Measurements from ENCODE around the gene TMEM18. TPM values are rescaled to one million over a fixed set of nuclear protein-coding genes. Genes with fewer than 3 reads are reported as not detected.

TMEM18 gene
- total RNA-seq, 1 donor from 2014 or later = 8.8 TPM

DNA sequence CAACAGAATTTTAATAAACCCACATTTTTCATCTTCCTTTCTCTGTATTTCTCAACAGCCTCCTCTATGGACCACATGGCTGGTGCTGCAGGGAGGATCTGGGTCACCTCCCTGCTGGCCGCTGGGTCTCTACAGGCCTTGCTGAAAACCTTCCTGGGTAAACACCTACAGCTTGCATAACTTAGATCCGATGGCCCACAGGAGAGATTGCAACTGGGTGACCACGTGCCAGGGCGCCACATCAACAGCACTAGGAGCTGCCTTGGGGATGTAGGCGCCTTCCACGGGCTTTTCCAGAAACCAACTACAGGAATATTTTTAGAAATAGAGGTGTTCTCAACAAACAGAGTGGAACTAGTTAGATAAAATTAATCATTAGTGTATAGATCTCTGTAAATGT lies 19.4 kb downstream of the TMEM18 start:
- DNase-seq (ENCODE audit: low spot score) = no peak
- intact Hi-C loops (cut with DNase I) = no loop called here

DNA sequence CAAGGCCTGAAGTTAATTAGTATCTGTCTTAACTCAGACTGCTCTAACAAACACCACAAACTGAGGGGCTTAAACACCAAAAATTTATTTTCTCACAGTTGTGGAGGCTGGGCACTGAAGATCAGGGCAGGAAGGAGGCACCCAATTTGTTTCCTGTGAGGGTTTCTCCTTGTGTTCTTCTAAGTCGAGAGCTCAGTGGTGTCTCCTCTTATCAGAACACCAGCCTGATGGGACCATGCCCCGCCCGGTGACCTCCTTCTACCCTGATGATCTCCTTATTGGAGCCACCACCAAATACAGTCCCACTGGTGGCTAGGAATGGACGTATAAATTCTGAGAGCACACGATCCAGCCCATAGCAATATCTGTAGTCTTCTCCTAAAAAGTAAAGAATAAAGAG lies 20.5 kb downstream of the TMEM18 start:
- no peak for DNase-seq (ENCODE audit: low spot score)
- intact Hi-C loops (cut with DNase I) = no loop called here

DNA sequence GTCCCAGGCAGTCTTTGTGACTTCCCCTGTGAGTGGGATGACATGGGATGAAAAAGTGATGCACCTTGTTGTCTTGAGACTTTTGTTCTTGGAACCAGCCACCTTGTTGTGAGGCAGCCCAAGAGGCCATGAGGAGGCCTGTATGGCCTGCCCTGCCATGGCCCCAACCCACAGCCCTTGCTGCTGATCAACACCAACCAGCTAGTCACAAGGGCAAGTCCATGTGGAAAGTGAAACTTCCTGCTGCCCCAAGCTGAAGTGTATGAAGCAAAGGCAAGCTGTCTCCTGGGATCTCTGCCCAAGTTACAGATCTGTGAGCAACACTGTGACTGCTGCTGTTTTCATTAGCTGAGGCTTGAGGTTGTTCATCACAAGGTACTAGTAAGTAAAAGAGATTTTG lies 21.6 kb downstream of the TMEM18 start:
- intact Hi-C loops (cut with DNase I) = no loop called here
- no peak for DNase-seq (ENCODE audit: low spot score)

DNA sequence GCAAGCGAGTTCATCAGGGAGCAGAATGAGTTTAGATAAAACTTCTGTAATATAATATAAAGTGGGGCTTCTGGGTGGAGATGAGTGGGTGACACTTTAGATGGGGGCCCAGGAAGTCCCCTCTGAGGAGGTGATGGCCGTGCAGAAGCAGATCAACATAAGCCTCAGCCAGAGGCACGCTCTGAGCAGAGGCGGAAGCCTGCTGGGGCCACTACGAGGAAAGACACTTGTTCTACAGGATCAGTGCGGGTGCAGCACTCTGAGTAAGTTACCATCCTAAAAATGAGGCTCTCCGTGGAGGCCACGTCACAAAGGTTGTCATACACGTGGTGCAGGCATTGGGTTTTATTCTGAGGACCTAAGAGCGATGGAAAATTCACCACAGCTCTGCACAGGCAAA lies 22.3 kb downstream of the TMEM18 start:
- no peak for DNase-seq (ENCODE audit: low spot score)
- intact Hi-C loops (cut with DNase I) = no loop called here

DNA sequence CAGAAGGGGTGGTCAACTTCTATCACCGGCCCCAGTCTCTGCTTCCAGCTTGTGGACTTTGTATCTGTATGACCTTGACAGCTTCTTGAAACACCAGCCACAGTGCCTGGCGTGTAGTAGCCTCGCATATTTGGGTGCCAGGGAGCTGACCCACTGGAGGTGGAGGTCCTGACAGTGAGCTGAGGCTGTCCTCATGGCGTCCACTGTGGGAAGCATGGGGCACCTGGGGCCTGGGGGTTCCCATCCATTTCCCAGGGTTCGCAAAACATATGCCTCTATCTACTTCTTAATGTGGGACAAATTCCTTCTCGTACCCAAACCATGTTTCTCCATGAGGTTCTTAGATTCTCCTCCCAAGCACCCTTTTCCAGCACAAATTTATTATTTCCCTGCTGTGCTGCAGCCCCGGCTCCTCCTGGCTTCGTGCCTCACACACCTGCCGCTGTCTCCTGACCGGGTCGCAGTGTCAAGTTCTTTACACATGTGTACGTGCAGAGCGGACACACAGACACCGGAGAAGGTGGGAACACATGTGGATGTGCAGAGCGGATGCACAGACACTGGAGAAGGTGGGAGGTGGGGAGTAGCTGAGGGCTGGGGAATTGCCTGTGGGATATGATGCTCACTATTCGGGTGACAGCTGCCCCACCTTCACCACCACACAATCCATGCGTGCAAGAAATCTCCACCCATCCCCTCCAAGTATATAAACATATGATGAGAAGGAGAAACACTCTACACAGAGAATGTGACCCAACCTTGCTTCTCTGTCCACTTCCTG lies 23.4 kb downstream of the TMEM18 start:
- intact Hi-C loops (cut with DNase I) = no loop called here
- DNase-seq (ENCODE audit: low spot score) = no peak

DNA sequence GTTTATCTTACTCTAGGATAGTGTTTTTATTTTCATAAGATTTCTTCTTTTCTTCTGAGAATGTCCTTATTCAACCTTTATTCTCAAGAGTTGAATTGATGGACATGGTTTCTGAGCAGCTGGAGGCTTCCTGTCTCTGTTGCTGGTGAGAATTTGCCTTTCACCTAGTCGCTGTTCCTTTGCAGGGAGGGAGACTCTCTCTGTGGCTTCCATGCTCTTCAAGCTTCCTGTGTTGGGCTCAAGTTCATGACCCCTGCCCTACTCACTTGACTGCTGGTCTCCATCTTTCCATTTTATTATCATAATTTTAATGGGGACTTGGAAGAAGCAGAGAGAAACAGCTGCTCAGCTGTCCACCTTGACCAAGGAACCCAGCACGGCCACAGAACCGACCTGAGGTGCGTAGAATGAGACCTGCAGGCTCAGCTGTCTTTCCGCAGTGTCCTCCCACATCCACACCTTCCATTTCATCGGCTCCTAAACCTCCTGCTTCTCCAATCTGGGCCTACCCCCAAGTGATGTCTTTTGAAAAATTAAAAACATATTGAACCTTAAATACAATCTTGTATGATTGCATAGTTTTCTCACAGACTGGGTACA lies 24.2 kb downstream of the TMEM18 start:
- DNase-seq (ENCODE audit: low spot score) = no peak
- intact Hi-C loops (cut with DNase I) = no loop called here

DNA sequence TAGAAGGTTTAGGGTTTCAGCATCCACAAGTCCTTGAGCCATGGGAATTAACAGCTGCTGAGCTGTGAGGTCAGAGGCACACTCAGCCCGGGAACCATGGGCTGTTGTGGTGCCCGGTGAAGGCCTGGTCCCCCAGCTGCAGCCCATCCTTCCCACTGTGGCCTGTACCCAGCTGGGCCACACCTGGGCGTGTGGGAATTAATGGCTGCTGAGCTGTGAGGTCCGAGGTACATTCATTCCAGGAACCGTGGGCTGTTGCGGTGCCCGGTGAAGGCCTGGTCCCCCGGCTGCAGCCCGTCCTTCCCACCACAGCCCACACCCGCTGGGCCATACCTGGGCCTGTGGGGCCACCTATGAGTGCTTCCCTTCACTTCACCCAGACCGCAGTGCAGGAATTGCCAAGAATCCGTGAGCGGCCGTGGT lies 25.2 kb downstream of the TMEM18 start:
- no peak for DNase-seq (ENCODE audit: low spot score)
- intact Hi-C loops (cut with DNase I) = no loop called here

DNA sequence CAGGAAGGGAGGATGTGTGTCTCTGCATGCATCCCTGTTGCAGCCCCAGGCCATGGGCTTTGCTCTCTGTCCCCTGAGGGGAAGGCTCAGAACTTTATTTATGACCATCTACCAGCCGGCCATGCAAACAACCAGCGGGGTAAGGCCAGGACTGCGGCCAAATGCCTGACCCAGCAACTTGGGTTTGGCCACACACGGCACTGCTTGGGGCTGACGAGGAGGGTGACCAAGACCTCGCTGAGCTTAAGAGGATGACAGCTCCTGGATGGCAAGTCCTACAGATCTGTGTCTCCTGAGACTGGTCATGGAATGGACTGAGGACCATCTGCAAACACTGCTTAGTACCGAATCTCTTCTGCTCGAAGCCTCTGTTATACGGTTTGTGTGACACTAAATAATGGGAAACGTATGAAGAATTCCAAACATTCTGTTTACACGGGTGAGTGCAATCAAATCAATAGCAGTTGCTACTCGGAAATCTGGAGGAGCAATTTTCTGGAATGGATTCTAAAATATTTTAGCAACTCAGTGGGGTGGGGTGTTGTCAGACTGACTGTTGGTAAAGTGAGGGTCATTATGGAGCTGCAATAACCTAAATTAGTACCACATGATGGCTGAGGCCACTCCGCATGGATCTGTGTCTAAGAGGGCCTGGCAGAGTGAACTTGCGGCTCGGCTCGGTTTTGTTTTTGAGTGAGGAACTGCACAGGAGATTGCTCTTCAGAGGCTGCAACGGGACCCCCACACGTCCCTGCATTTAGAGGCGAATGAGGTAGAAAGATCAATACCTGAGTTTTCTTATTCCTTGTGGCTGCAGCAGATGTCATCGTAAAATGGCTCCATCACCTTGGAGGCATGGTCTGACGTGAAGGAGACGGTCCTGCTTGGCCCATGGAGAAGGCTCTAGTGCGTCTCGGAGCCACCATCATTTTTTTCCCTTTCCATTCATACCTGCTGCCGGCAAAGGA lies 26.6 kb downstream of the TMEM18 start:
- no peak for DNase-seq (ENCODE audit: low spot score)

DNA sequence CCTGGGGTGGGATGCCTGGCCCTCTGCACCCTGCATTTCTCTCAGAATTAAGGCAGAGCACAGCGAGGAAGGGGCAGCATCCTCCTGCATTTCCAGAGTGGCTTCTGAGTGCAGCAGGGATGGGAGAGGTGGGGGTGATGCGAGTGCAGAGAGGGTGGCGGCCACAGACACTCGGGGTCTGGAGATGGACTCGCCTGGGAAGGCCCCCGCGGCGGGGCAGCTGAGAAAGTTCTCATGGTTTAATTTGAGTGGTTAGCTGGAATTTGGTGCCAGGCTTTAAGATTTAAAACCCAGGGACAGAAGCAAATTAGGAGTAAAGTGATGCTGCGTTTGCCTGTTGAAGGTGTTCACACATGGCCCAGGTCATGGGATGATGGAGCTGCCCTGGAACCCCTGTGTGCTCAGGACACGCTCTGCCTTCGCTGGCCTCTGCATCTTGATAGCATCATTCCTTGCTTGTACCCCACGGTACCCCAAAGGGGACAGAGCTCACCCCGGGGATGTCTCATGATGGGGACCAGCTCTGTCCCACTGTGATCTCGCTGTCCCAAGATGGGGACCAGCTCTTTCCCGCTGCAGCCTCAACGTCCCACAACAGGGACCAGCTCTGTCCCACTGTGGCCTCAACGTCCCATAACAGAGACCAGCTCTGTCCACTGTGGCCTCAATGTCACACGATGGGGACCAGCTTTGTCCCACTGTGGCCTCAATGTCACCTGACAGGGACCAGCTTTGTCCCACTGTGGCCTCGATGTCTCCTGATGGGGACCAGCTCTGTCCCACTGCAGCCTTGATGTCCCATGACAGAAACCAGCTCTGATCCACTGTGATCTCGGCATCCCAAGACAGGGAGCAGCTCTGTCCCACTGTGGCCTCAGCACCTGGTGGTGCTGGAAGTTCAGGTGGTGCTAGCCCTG lies 27.5 kb downstream of the TMEM18 start:
- intact Hi-C loops (cut with DNase I) = no loop called here
- no peak for DNase-seq (ENCODE audit: low spot score)

More for the DNA sequence above, 26.6 kb downstream of the TMEM18 start:
- intact Hi-C loops (cut with DNase I) = no loop called here

DNA sequence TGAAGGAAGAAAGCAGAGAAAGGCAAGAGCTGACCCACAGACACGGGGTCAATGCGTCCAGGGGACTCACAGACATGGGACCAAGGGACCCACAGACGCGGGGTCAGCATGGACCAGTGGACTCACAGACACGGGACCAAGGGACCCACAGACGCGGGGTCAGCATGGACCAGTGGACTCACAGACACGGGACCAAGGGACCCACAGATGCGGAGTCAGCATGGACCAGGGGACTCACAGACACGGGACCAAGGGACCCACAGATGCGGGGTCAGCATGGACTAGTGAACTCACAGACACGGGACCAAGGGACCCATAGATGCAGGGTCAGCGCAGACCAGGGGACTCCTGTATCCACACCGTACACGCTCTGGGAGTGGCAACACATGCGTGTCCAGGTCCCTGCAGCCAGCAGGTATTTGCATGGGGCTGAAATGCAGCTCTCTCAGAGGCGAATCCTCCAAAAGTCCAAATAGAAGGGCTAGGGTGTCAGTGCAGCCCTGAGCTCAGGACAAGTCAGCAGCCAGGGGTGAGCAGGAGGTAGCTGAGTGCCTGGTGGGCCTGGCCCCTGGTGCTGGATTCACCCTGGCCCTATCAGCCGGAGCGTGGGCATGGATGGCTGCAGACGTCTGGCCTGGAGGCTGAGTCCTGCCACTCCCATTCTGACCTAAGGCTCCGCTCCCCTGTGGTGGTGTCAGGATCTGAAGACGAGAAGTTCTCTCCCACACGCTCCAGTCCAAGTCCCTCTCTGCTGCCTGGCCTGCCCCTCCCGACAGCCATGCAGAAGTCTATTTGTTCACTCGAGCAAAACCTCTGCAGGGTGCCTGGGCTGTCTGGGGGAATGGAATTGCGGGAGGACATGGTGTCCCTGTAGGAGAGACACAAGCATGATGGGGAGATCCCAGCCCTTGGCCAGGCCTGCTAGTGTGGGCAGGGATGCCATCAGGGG lies 28.5 kb downstream of the TMEM18 start:
- DNase-seq (ENCODE audit: low spot score) = no peak
- intact Hi-C loops (cut with DNase I) = no loop called here

DNA sequence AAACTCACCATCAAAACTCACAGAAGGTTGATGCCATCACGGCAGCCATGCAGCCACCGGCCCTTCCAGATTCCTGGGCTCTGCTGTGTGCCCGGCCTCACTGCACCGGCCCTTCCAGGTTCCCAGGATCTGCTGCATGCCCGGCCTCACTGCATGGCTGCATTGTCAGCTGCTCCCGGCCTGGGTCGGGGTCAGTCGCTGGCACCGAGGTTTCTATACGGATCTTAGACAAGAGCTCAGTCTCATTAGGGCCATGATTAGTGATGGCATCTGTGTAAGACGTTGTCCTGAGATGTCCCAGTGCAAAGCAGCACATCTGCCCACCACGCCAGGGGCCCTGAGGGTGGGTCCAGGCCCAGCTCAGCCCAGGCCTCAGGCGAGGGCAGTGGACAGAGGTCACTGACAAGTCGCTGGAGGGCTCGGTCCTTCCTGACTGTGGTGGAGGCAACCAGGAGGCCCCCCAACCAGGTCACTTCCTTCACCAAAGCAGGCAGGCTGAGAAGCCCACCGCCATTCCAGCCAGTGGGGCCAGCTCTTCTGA lies 29.4 kb downstream of the TMEM18 start:
- DNase-seq (ENCODE audit: low spot score) = no peak
- intact Hi-C loops (cut with DNase I) = no loop called here

DNA sequence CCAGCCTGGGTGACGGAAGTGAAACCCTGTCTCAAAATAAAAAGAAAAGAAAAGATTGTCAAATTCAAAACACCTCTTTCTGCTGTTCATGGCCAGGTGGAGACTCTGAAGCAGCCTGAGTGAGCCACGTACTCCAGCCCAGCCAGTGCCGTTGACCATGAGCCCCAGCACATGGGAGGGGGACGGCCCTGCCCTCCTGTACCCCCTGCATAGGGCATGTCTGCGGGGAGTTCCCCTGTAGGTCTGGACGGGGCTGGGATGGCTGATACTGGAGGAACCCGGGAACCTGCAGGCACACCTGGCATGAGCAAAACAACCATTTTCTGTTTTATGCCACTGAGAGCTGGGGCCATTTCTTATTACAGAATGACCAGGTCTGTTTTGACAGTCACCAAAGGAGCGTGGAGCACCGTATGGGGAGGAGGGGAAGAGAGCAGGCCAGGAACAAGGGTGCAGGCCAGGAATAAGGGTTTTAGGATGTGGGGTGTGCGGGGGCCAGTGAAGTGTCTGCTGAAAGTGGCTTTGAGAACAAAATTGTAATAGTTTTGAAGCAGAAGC lies 30.1 kb downstream of the TMEM18 start:
- intact Hi-C loops (cut with DNase I) = no loop called here
- no peak for DNase-seq (ENCODE audit: low spot score)

DNA sequence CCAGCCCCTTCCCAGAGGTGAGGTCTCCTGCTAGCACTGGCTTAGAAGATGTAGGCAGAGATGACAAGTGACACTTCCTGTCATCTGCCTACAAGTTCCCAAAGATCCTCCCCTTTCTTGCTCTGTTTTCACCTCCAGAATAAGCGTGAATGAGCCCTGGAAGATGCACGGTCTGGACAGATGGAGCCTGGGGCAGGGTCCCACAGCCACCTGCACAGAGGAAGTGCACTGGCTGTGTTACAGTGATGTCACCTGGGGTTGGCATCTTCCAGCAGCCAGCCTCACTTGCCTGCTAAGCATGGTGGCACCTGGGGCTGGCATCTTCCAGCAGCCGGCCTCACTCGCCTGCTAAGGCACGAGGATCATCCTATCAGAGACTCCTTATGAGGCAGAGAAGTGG lies 32.3 kb downstream of the TMEM18 start:
- intact Hi-C loops (cut with DNase I) = no loop called here

DNA sequence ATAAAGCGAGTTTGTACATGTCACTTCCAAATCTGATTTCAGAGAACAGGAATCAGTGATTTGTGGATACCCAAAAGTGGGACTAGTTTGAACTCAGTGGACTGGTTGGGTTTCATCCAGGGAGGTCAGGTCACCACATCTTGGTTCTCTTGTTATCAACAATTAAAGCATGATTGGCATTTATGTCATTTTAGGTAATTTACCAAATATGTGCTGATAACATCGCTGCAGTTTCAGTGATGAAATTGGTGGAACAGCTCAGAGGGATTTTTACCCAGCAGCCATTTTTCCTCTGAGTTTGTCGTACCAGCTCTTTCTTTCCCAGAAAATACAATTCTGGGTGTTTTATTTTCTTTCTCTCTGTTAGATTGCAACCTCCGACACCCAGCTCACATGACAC lies 33.4 kb downstream of the TMEM18 start:
- no peak for DNase-seq (ENCODE audit: low spot score)
- intact Hi-C loops (cut with DNase I) = no loop called here

More for the DNA sequence above, 32.3 kb downstream of the TMEM18 start:
- no peak for DNase-seq (ENCODE audit: low spot score)

DNA sequence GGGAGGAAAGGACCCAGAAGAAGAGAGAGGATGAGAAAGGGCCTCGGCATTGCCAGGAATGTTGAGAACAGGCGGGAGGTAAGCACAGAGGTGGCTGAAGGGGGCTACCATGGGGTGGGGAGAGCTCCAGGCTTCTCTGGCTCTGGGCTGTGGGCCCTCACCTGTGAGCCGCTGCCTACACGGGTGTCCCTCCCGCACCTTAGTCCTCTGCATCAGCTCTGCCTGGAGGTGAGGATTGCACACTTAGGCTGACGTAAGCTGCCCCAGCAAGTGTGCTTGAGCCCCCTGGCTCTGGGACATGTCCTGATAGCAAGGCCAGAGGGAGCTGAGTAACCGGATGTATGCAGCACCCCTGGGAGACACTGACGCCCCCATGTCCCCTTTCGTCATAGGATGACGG lies 33.9 kb downstream of the TMEM18 start:
- no peak for DNase-seq (ENCODE audit: low spot score)
- intact Hi-C loops (cut with DNase I) = no loop called here

DNA sequence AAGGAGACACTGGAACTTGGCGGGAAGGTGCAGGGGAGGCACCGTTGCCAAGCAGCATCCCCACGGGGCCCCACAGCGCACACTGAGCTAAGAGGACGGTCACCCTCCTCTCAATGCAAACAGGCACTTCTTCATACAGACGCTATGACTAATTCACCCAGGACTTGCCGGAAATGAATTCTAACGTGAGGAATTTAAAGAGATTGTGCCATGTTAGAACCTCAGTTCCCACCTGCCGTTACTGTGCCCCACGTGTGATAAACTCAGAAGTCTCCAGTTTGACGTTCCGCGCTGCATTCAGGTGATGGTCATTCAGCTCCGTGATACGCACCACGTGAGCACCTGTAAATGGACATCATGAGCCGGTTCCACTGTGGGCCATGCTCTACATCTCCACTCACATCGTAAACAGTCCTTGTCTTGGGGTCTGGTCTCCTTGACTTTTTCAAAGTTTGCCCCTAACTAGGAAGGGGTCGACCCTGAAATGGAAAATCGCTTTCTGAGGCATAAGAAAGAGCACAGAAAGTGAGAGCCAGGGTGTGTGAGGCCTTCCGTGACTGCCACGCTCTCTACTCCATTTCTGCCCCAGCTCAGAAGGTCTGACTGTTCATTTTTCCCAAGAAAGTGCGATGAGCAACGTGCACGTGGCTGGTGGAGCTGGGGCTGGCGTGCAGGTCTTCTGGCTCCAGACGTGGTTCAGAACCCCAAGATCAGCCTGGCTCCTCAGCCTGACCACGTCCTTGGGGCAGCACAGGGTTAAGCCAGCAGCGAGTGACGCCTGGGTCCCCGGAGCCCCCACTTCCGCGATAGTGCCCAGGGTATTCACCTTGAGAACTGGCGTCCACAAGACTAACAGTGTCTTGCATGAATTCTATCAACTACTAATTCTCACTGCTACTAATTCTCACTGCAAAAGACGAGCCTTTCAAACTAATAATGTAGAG lies 35.1 kb downstream of the TMEM18 start:
- no peak for DNase-seq (ENCODE audit: low spot score)

More for the DNA sequence above, 35.1 kb downstream of the TMEM18 start:
- intact Hi-C loops (cut with DNase I) = no loop called here

Measured in cardiac septum (tissue), 1 donor.